Stimulated activated CD4-positive, alpha-beta T cell treated with anti-CD3 and anti-CD28 coated beads, Interleukin-4, amount 100 ng/mL, for 48 hours (primary cell): ENCODE data around the gene STARD6.
"Not testable (repeated sequence)": the region's sequence is repeated elsewhere in the genome, so short reads cannot be mapped to it uniquely, and the experiment has no call there.

Experiments
- DNase-seq, 2 donors: peaks; one replicate each; pipeline ENCODE4 v3.0.0-alpha.2; 2020; ENCODE audit warnings: low read depth in 2 of 2

STARD6 gene

GRCh38 chr18:54338230-54338629 lies 19.4 kb downstream of the STARD6 start:
- DNase-seq = no peak

GRCh38 chr18:54335638-54336173 lies 22.0 kb downstream of the STARD6 start:
- no peak for DNase-seq

- no peak for DNase-seq
Measured at GRCh38 chr18:54330768-54331548, 26.7 kb downstream of the STARD6 start.

GRCh38 chr18:54329787-54330186 lies 27.9 kb downstream of the STARD6 start:
- DNase-seq = no peak

- no peak for DNase-seq
Measured at GRCh38 chr18:54327818-54328217, 29.8 kb downstream of the STARD6 start.

- DNase-seq = no peak
Measured at GRCh38 chr18:54323970-54324369, 33.7 kb downstream of the STARD6 start.

- no peak for DNase-seq
Measured at GRCh38 chr18:54323561-54323960, 34.1 kb downstream of the STARD6 start.

GRCh38 chr18:54316071-54316820 lies 41.4 kb downstream of the STARD6 start:
- DNase-seq = no peak

GRCh38 chr18:54309564-54309963 lies 48.1 kb downstream of the STARD6 start:
- DNase-seq = not testable (repeated sequence)

- DNase-seq = no peak
Measured at GRCh38 chr18:54303408-54303807, 54.2 kb downstream of the STARD6 start.

- not testable (repeated sequence) for DNase-seq
Measured at GRCh38 chr18:54298991-54299390, 58.7 kb downstream of the STARD6 start.

- no peak for DNase-seq
Measured at GRCh38 chr18:54296062-54296461, 61.6 kb downstream of the STARD6 start.

- no peak for DNase-seq
Measured at GRCh38 chr18:54294274-54294673, 63.4 kb downstream of the STARD6 start.

GRCh38 chr18:54284981-54285785 lies 72.5 kb downstream of the STARD6 start:
- peak; percentile 60 to 77 for DNase-seq

- no peak for DNase-seq
Measured at GRCh38 chr18:54284535-54284934, 73.1 kb downstream of the STARD6 start.

GRCh38 chr18:54280220-54280569 lies 77.5 kb downstream of the STARD6 start:
- DNase-seq = no peak

GRCh38 chr18:54279477-54280219 lies 78.0 kb downstream of the STARD6 start:
- DNase-seq = no peak

GRCh38 chr18:54278615-54279014 lies 79.0 kb downstream of the STARD6 start:
- DNase-seq = no peak

GRCh38 chr18:54277899-54278298 lies 79.8 kb downstream of the STARD6 start:
- no peak for DNase-seq
